Coronary artery (tissue), 2 donors: Measurements from ENCODE around the gene COL4A6.

Experiments used
- DNase-seq: peaks from one replicate; pipeline ENCODE4 v3.0.0-alpha.2; 2017; ENCODE audit warnings: low spot score
- H3K27ac ChIP-seq, 2 donors: fragments of 200-600 bp; sonication (generic); one replicate each; pipeline ENCODE4 v1.5.1; 2016 to 2019
- H3K4me3 ChIP-seq: fragments of 200-600 bp; sonication (generic); 2 replicates; pipeline ENCODE4 v1.5.1; 2016; ENCODE audit warnings: mild to moderate bottlenecking, moderate library complexity
- CTCF ChIP-seq: fragments of 200-600 bp; sonication (generic); IDR thresholded peaks from one replicate; pipeline ENCODE4 v1.5.1; 2019; ENCODE audit warnings: antibody characterized with exemption

COL4A6 gene

GRCh38 chrX:108171671-108172070 lies 266.6 kb downstream of the COL4A6 start:
- Histone ChIP-seq H3K27ac (no peak overlapping the region), H3K4me3 (no peak overlapping the region)
- TF ChIP-seq CTCF, result no peak
- no peak for DNase-seq

DNA sequence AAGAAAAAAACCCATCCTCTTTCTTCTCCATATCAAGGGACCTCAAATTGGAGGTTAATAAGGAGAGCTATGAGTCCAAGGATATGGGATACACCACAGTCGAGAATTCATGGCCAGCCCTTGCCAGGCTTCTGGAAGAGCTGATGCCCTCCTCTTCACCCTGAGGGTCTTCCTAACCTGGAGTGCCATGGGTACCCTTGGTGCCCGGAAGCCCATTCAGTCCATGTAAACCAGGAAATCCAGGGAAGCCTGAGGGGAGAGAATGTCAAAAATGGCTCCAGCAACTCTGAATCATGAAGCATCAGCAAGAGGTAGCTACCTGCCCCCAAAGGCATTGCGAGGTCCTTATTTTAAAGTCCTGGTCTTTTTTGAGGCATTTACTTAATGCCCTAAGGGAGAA lies 268.5 kb downstream of the COL4A6 start:
- no peak overlapping the region for H3K27ac ChIP-seq
- DNase-seq, result no peak
- no peak for TF ChIP-seq CTCF

GRCh38 chrX:108168961-108169740 lies 269.1 kb downstream of the COL4A6 start:
- no peak for TF ChIP-seq CTCF
- no peak for DNase-seq
- Histone ChIP-seq H3K27ac (no peak overlapping the region), H3K4me3 (no peak overlapping the region)

More for the DNA sequence above, 268.5 kb downstream of the COL4A6 start:
- no peak overlapping the region for H3K4me3 ChIP-seq

GRCh38 chrX:108167211-108167872 lies 270.9 kb downstream of the COL4A6 start:
- no peak for TF ChIP-seq CTCF
- Histone ChIP-seq H3K27ac (no peak overlapping the region), H3K4me3 (no peak overlapping the region)
- no peak for DNase-seq

- Histone ChIP-seq H3K4me3 (no peak overlapping the region), H3K27ac (no peak overlapping the region)
- TF ChIP-seq CTCF, result no peak
- no peak for DNase-seq
Measured at GRCh38 chrX:108165383-108166111, 272.7 kb downstream of the COL4A6 start.

DNA sequence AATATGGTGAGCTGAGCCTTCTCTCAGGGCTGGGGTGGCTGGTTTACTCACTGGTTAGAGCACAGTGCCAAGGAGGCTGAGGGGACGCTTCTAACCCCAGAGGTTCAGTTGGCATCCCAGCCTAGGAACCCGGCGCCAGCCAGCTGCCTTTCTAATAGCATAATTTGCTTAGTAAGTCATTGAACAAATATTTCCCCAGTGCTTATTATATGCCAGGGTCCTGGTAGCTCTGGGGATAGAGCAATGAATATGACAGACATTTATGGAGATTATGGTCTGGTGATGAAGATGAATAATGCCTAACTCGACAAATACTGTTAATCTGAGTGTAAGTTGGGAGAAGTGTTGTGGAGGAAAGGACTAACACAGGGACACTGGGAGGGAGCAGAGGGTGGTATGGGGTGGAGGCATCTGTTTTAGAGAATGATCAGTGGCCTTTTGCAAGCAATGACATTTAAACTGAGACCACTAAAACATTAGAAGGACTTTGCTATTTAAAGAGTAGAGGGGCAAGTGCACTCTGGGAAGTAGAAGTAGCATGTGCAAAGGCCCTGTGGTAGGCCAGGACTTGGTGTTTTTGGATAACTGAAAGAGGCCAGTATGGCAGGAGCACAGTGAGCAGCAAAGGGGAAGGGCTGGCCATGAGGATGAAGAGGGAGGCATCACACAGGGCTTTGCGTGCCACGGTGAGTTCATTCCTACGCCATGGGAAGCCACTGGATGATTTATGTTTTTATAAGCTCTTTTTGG lies 274.7 kb downstream of the COL4A6 start:
- Histone ChIP-seq H3K27ac (no peak overlapping the region), H3K4me3 (no peak overlapping the region)
- TF ChIP-seq CTCF, result no peak
- no peak for DNase-seq
